PC-3 (cell line): ENCODE measurements around the gene SHROOM2. TPM values are rescaled to one million over a fixed set of nuclear protein-coding genes. Genes with fewer than 3 reads are reported as not detected.
"Not testable (repeated sequence)": the region's sequence is repeated elsewhere in the genome, so short reads cannot be mapped to it uniquely, and the experiment has no call there.

Source experiments
- ATAC-seq: fragments of 200-7000 bp; cut with Tn5 transposase; 2 replicates; pipeline ENCODE4 v1.9.1; 2020; ENCODE audit warnings: mild to moderate bottlenecking, moderate library complexity
- BruUV-seq: library from RNA; stranded (reverse); fragments of 400-500 nt; replicated peaks from 2 replicates; lab custom pipeline; 2021; lab: Mats Ljungman, UMichigan
- CTCF ChIA-PET: fragments of 300-600 bp; sonication (Branson Sonifier 250); formaldehyde crosslinking; loops from one replicate; lab custom pipeline; 2022; ENCODE audit warnings: antibody characterized with exemption; lab: Charles Lee
- POLR2A ChIA-PET: fragments of 300-600 bp; sonication (Branson Sonifier 250); formaldehyde crosslinking; loops from one replicate; lab custom pipeline; 2022; ENCODE audit warnings: antibody characterized with exemption; ENCODE audit not compliant: unreplicated experiment; lab: Charles Lee
- DNase-seq: peaks from one replicate; pipeline ENCODE4 v3.0.0-alpha.2; 2015
- H2AFZ ChIP-seq: fragments of 300-600 bp; sonication (generic); 2 replicates; pipeline ENCODE4 v1.6.0; 2016; ENCODE audit warnings: antibody characterized with exemption, low read length
- H3F3A ChIP-seq: fragments of 300-600 bp; sonication (generic); one replicate; pipeline ENCODE4 v1.6.0; 2017; ENCODE audit warnings: antibody characterized with exemption, low read length, control low read depth, mild to moderate bottlenecking; ENCODE audit not compliant: unreplicated experiment
- H3K27ac ChIP-seq: fragments of 300-600 bp; sonication (generic); 2 replicates; pipeline ENCODE4 v1.5.1; 2016; ENCODE audit warnings: mild to moderate bottlenecking, low read length
- H3K27me3 ChIP-seq: fragments of 300-600 bp; sonication (generic); 2 replicates; pipeline ENCODE4 v1.6.1; 2016; ENCODE audit warnings: low read length, mixed read lengths
- H3K36me3 ChIP-seq: fragments of 300-600 bp; sonication (generic); 2 replicates; pipeline ENCODE4 v1.6.1; 2016; ENCODE audit warnings: low read depth, mixed run types, low read length, mixed read lengths
- H3K4me1 ChIP-seq: fragments of 300-600 bp; sonication (generic); 2 replicates; pipeline ENCODE4 v1.5.1; 2016; ENCODE audit warnings: low read length; ENCODE audit not compliant: insufficient read depth
- H3K4me2 ChIP-seq: fragments of 300-600 bp; sonication (generic); 2 replicates; pipeline ENCODE4 v1.6.0; 2016; ENCODE audit warnings: low read length
- H3K4me3 ChIP-seq: fragments of 300-600 bp; sonication (generic); 2 replicates; pipeline ENCODE4 v1.5.1; 2016; ENCODE audit warnings: mild to moderate bottlenecking, low read length, mixed read lengths
- H3K79me2 ChIP-seq: fragments of 300-600 bp; sonication (generic); 2 replicates; pipeline ENCODE4 v1.6.1; 2017; ENCODE audit warnings: low read length, mixed read lengths
- H3K9ac ChIP-seq: fragments of 300-600 bp; sonication (generic); 2 replicates; pipeline ENCODE4 v1.6.0; 2016; ENCODE audit warnings: mild to moderate bottlenecking, low read length
- H3K9me2 ChIP-seq: fragments of 300-600 bp; sonication (generic); replicated peaks from 2 replicates; pipeline ENCODE4 v1.6.1; 2016; ENCODE audit warnings: mixed run types, low read length, mixed read lengths
- H3K9me3 ChIP-seq: fragments of 300-600 bp; sonication (generic); 2 replicates; pipeline ENCODE4 v1.6.1; 2016; ENCODE audit warnings: low read length, mixed read lengths
- H4K20me1 ChIP-seq: fragments of 300-600 bp; sonication (generic); 2 replicates; pipeline ENCODE4 v1.6.1; 2016; ENCODE audit warnings: low read length, mixed read lengths
- CTCF ChIP-seq: fragments of 300-600 bp; sonication (generic); conservative IDR thresholded peaks from 2 replicates; pipeline ENCODE4 v1.5.1; 2017; ENCODE audit warnings: antibody characterized with exemption, low read depth, mild to moderate bottlenecking, low read length
- EZH2 ChIP-seq: fragments of 300-600 bp; sonication (generic); IDR thresholded peaks from one replicate; pipeline ENCODE4 v1.6.1; 2017; ENCODE audit warnings: antibody characterized with exemption, mild to moderate bottlenecking, low read length; ENCODE audit not compliant: unreplicated experiment
- EZH2phosphoT487 ChIP-seq: fragments of 300-600 bp; sonication (generic); IDR thresholded peaks from 2 replicates; pipeline ENCODE4 v1.6.1; 2018; ENCODE audit warnings: mild to moderate bottlenecking, antibody characterized with exemption, low read length, borderline replicate concordance
- intact Hi-C: fragments of 100-400 bp; cut with micrococcal nuclease; formaldehyde crosslinking; loops from 2 replicates; pipeline ENCODE4 v1.9.0; 2023
- total RNA-seq: library from RNA; depleted of rRNA; stranded (reverse); fragments of >200 nt; gene quantifications from 2 replicates; pipeline ENCODE4 v1.2.3, GENCODE V29; 2014

Gene SHROOM2
- total RNA-seq, 1 experiment from 2014 or later, result 6.5 TPM

GRCh38 chrX:9765072-9765736 is 21.0 kb upstream of the SHROOM2 start:
- Histone ChIP-seq H3K27ac (no peak overlapping the region), H3K9me3 (no peaks in the 10 kb centered on the region), H4K20me1 (no peaks in the 10 kb centered on the region), H3K4me2 (no peak overlapping the region), H2AFZ (no peak overlapping the region), H3K27me3 (no peaks in the 10 kb centered on the region), H3K36me3 (no peaks in the 10 kb centered on the region), H3F3A (no peaks in the 10 kb centered on the region), H3K79me2 (no peaks in the 10 kb centered on the region), H3K4me3 (no peak overlapping the region), H3K9me2 (no peaks in the 10 kb centered on the region), H3K9ac (no peak overlapping the region), H3K4me1 (peaks cover 1% of the 10 kb centered on the region)
- ATAC-seq, result no peak
- TF ChIP-seq EZH2phosphoT487 (no peak), EZH2 (no peak), CTCF (no peak)
- no TSS peak for BruUV-seq
- ChIA-PET CTCF (no interaction called here), POLR2A (no interaction called here)
- DNase-seq, result no peak
- intact Hi-C loops, result no loop called here

GRCh38 chrX:9765737-9766097 is 20.5 kb upstream of the SHROOM2 start, which contains the start of gene GPR143:
GPR143 (minus strand) TSS chrX:9765847; CDS start chrX:9765817, 30 bp downstream.
- H3K4me3 ChIP-seq, result no peak within 1 kb of the TSS
- no peak for ATAC-seq
- TF ChIP-seq EZH2phosphoT487 (no peak), EZH2 (no peak)
- no peaks in the 10 kb centered on the region for H3K9me3 ChIP-seq
- peaks cover 6% of the 10 kb centered on the region for H3K4me1 ChIP-seq
- ChIA-PET POLR2A (no interaction called here), CTCF (no interaction called here)
- no peaks in the 10 kb centered on the region for H3K27me3 ChIP-seq
- H3K4me2 ChIP-seq, result no peak within 1 kb of the TSS
- H3K36me3 ChIP-seq, result no peaks in the 10 kb centered on the region
- no peaks in the 10 kb centered on the region for H3K9me2 ChIP-seq
- no peak within 1 kb of the TSS for H3K9ac ChIP-seq
- H2AFZ ChIP-seq, result no peak within 1 kb of the TSS
- no peak for DNase-seq
- intact Hi-C loops, result no loop called here
- no peaks in the 10 kb centered on the region for H3F3A ChIP-seq
- H3K79me2 ChIP-seq, result no peaks in the 10 kb centered on the region
- BruUV-seq, result no TSS peak
- no peak within 1 kb of the TSS for H3K27ac ChIP-seq
- no peaks in the 10 kb centered on the region for H4K20me1 ChIP-seq

- Histone ChIP-seq H3K27me3 (no peaks in the 10 kb centered on the region), H3K9me2 (no peaks in the 10 kb centered on the region), H2AFZ (no peak overlapping the region), H3K36me3 (no peaks in the 10 kb centered on the region), H3K27ac (no peak overlapping the region), H3K9me3 (no peaks in the 10 kb centered on the region), H3K9ac (no peak overlapping the region), H3K79me2 (no peaks in the 10 kb centered on the region), H3K4me2 (no peak overlapping the region), H3K4me3 (no peak overlapping the region), H3F3A (no peaks in the 10 kb centered on the region), H4K20me1 (no peaks in the 10 kb centered on the region), H3K4me1 (peaks cover 8% of the 10 kb centered on the region)
- ChIA-PET CTCF (no interaction called here), POLR2A (no interaction called here)
- TF ChIP-seq EZH2 (no peak), CTCF (no peak), EZH2phosphoT487 (no peak)
- BruUV-seq, result no TSS peak
- ATAC-seq, result no peak
- DNase-seq, result no peak
- intact Hi-C loops, result no loop called here
Observed at GRCh38 chrX:9767375-9767774, 18.9 kb upstream of the SHROOM2 start.

- H3K36me3 ChIP-seq, ATAC-seq, POLR2A ChIA-PET, H4K20me1 ChIP-seq, DNase-seq, H3K4me3 ChIP-seq, H3K79me2 ChIP-seq, CTCF ChIA-PET, H3K27me3 ChIP-seq, BruUV-seq, H2AFZ ChIP-seq, H3K27ac ChIP-seq, H3K9me2 ChIP-seq, H3K9me3 ChIP-seq, H3K4me2 ChIP-seq, H3K9ac ChIP-seq, H3F3A ChIP-seq, H3K4me1 ChIP-seq, intact Hi-C loops: not testable (repeated sequence)
Observed at GRCh38 chrX:9768321-9768839, 17.8 kb upstream of the SHROOM2 start.
